Gastrocnemius medialis (tissue), 4 donors: ENCODE results near the gene KIFC3. TPM values are rescaled to one million over a fixed set of nuclear protein-coding genes. Genes with fewer than 3 reads are reported as not detected.

Experiments
- ATAC-seq, 2 donors: fragments of 150-250 bp; one replicate each; pipeline ENCODE4 v1.9.1; 2016
- DNase-seq, 2 donors: peaks; one replicate each; pipeline ENCODE4 v3.0.0-alpha.2; 2019
- H3K27ac ChIP-seq, 4 donors: fragments of 200-600 bp; sonication (generic); 1 replicate in 1 of 4; 2 replicates in 3 of 4; pipeline ENCODE4 v1.5.1; 2016 to 2018; ENCODE audit warnings: mild to moderate bottlenecking in 2 of 4, moderate library complexity in 1 of 4
- H3K27me3 ChIP-seq, 3 donors: fragments of 200-600 bp; sonication (generic) in 2 of 3; 1 replicate in 1 of 3; 2 replicates in 2 of 3; pipeline versions ENCODE4 v1.5.1 to v1.6.0; 2016 to 2019; ENCODE audit warnings: mild to moderate bottlenecking in 1 of 3, moderate library complexity in 1 of 3
- H3K36me3 ChIP-seq, 2 donors: fragments of 200-600 bp; sonication (generic) in 1 of 2; one replicate each; pipeline ENCODE4 v1.5.1; 2017 to 2018
- H3K4me1 ChIP-seq, 2 donors: fragments of 200-600 bp; sonication (generic) in 1 of 2; one replicate each; pipeline ENCODE4 v1.5.1; 2016 to 2017; ENCODE audit warnings: mild to moderate bottlenecking in 2 of 2
- H3K4me3 ChIP-seq, 4 donors: fragments of 200-600 bp; sonication (generic) in 3 of 4; 1 replicate in 1 of 4; 2 replicates in 3 of 4; pipeline ENCODE4 v1.5.1; 2016 to 2019; ENCODE audit warnings: mild to moderate bottlenecking in 2 of 4
- H3K9me3 ChIP-seq, 3 donors: fragments of 200-600 bp; sonication (generic) in 2 of 3; 1 replicate in 1 of 3; 2 replicates in 2 of 3; pipeline ENCODE4 v1.5.1; 2016 to 2019
- POLR2A ChIP-seq, 2 donors: fragments of 450-650 bp; IDR thresholded peaks; one replicate each; pipeline ENCODE4 v1.6.1; 2017; ENCODE audit warnings: antibody characterized with exemption in 2 of 2, mild to moderate bottlenecking in 2 of 2, moderate library complexity in 2 of 2
- in situ Hi-C, 4 donors: fragments of 200-750 bp; cut with MboI; loops; one replicate each; pipeline versions ENCODE4 v1.15.0 to v1.8.0; 2017; ENCODE audit warnings: low sequenced_read_pairs in 4 of 4
- intact Hi-C: fragments of 100-400 bp; cut with DNase I; formaldehyde crosslinking; loops from one replicate; pipeline ENCODE4 v1.15.1; 2023; ENCODE audit warnings: low total_unique reads
- total RNA-seq, 4 donors: library from RNA; depleted of rRNA; stranded (reverse); fragments of >200 nt; gene quantifications; one replicate each; pipeline versions ENCODE4 v1.1.0 to v1.2.3, GENCODE V29; 2016
- TF ChIP-seq, protein P1 (sequence below), 5 experiments: fragments of 450-650 bp in 3 of 5; fragments of 200-600 bp in 2 of 5; sonication (generic) in 2 of 5; IDR thresholded peaks in 4 of 5; conservative IDR thresholded peaks in 1 of 5; 1 replicate in 4 of 5; 2 replicates in 1 of 5; pipeline ENCODE4 v1.5.1; 2016 to 2019; ENCODE audit warnings: antibody characterized with exemption in 5 of 5, mild to moderate bottlenecking in 3 of 5, moderate library complexity in 3 of 5

The KIFC3 gene
- total RNA-seq, 4 donors from 2014 or later = 2.1 to 12.0 (median 3.2) TPM

DNA sequence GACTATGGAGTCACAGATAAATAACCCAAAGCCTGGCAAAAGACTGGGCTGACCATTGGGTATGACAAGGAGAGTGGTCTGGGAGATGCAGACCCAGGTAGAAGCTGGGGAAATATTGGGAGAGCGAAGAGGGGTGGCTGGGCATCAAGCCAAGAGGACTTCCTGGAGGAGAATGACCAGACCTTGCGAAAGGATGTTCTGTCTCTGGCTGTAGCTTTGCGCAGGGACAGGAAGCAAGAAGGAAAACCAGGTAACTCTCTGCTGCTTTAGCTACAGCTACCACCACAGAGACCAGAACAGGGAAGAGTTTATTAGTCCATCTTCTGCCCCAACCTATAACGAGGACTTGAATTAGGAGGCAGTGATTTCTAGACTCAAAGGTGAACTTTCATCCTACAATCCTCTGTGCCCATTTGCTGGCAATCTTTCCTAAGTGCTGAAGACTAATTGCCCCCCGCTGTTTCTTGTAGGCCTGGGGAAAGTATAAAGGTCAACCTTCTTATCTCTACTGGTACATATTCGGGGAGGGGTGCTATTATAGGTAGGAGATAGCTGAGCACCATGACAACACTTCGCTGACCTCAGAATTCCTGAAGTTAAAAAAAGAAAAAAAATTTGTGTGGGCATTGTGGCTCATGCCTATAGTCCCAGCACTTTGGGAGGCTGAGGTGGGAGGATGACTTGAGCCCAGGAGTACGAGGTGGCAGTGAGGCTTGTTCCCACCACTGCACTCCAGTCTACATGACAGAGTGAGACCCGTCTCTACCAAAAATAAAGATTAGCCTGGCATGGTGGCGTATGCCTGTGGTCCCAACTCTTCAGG lies 19.1 kb upstream of the KIFC3 start:
- intact Hi-C loops (no loop called here), in situ Hi-C loops (no loop called here)
- H3K36me3 ChIP-seq = no peaks in the 10 kb centered on the region
- ATAC-seq (no peak), DNase-seq (no peak)
- H3K27ac ChIP-seq = no peak overlapping the region
- H3K27me3 ChIP-seq = no peaks in the 10 kb centered on the region
- H3K9me3 ChIP-seq = no peaks in the 10 kb centered on the region
- no peak for TF ChIP-seq POLR2A (IDR thresholded peaks at IDR 0.05)
- TF ChIP-seq, protein P1, sequence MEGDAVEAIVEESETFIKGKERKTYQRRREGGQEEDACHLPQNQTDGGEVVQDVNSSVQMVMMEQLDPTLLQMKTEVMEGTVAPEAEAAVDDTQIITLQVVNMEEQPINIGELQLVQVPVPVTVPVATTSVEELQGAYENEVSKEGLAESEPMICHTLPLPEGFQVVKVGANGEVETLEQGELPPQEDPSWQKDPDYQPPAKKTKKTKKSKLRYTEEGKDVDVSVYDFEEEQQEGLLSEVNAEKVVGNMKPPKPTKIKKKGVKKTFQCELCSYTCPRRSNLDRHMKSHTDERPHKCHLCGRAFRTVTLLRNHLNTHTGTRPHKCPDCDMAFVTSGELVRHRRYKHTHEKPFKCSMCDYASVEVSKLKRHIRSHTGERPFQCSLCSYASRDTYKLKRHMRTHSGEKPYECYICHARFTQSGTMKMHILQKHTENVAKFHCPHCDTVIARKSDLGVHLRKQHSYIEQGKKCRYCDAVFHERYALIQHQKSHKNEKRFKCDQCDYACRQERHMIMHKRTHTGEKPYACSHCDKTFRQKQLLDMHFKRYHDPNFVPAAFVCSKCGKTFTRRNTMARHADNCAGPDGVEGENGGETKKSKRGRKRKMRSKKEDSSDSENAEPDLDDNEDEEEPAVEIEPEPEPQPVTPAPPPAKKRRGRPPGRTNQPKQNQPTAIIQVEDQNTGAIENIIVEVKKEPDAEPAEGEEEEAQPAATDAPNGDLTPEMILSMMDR (IDR thresholded peaks at IDR 0.05 in 4 of 5, conservative IDR thresholded peaks at IDR 0.05 in 1 of 5) = no peak
- H3K4me3 ChIP-seq = no peak overlapping the region
- H3K4me1 ChIP-seq = peaks cover 8 to 9% of the 10 kb centered on the region in 2 donors

DNA sequence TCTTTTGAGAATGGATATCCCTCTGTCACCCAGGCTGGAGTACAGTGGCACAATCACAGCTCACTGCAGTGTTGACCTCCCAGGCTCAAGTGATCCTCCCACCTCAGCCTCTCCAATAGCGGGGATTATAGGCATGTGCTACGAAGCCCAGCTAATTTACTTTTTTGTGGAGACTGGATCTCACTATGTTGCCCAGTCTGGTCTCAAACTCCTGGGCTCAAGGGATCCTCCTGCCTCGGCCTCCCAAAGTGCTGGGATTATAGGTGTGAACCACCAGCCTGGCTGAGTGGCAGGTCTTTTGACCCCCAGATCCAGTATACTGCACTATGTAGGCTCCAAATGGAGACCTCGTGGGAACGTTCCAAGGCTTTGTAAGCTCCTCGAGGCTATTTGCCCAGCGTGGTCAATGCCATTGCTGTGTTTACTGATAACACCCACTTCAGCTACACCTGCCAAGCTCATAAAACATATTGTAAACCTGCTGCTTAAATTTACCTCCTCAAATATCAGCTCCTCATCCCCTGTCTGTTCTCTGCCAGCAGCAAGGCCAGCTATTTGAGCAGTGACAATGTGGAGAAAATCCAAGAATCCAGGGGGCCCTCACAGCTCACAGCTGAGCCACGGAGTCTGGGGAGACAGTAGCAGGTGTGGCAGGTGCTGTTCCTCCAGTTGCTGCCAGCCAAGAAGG lies 16.2 kb upstream of the KIFC3 start:
- Histone ChIP-seq H3K27me3 (no peaks in the 10 kb centered on the region), H3K9me3 (no peaks in the 10 kb centered on the region), H3K4me1 (peaks cover 15 to 17% of the 10 kb centered on the region in 2 donors), H3K4me3 (no peak overlapping the region), H3K27ac (no peak overlapping the region), H3K36me3 (no peaks in the 10 kb centered on the region)
- in situ Hi-C loops = no loop called here
- intact Hi-C loops = loop anchor here (5.0 kb wide), 1 partner anchor 81 kb away; the partner anchor contains the start of gene KATNB1
- ATAC-seq (no peak), DNase-seq (no peak)
- TF ChIP-seq, protein P1 (IDR thresholded peaks at IDR 0.05 in 4 of 5, conservative IDR thresholded peaks at IDR 0.05 in 1 of 5) = no peak
- no peak for TF ChIP-seq POLR2A (IDR thresholded peaks at IDR 0.05)

DNA sequence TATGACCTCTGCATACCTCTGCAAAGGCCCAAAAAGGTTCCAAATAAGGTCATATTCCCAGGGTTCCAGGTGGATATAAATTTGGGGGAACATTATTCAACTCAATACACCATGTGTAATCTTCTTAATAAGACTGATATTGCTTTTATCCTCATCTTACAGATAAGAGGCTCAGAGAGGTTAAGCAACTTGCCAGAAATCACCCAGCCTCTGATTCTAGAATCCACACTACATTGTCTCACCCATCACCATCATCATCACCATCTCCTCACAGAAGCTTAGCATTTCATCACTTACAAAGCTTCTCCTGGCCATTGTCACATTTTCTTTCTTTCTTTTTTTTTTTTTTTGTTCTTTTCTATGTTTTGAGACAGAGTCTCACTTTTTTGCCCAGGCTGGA lies 15.4 kb upstream of the KIFC3 start:
- Histone ChIP-seq H3K4me1 (peaks cover 15 to 17% of the 10 kb centered on the region in 2 donors), H3K27me3 (no peaks in the 10 kb centered on the region), H3K36me3 (no peaks in the 10 kb centered on the region), H3K27ac (peak overlapping the region in 2 of 4 donors; percentile 86 to 87), H3K4me3 (no peak overlapping the region), H3K9me3 (no peaks in the 10 kb centered on the region)
- no peak for ATAC-seq
- intact Hi-C loops = loop anchor here (5.0 kb wide), 1 partner anchor 80 kb away; the partner anchor contains the start of gene KATNB1
- in situ Hi-C loops = no loop called here
- no peak for DNase-seq
- TF ChIP-seq, protein P1 (IDR thresholded peaks at IDR 0.05 in 4 of 5, conservative IDR thresholded peaks at IDR 0.05 in 1 of 5) = no peak
- no peak for TF ChIP-seq POLR2A (IDR thresholded peaks at IDR 0.05)

DNA sequence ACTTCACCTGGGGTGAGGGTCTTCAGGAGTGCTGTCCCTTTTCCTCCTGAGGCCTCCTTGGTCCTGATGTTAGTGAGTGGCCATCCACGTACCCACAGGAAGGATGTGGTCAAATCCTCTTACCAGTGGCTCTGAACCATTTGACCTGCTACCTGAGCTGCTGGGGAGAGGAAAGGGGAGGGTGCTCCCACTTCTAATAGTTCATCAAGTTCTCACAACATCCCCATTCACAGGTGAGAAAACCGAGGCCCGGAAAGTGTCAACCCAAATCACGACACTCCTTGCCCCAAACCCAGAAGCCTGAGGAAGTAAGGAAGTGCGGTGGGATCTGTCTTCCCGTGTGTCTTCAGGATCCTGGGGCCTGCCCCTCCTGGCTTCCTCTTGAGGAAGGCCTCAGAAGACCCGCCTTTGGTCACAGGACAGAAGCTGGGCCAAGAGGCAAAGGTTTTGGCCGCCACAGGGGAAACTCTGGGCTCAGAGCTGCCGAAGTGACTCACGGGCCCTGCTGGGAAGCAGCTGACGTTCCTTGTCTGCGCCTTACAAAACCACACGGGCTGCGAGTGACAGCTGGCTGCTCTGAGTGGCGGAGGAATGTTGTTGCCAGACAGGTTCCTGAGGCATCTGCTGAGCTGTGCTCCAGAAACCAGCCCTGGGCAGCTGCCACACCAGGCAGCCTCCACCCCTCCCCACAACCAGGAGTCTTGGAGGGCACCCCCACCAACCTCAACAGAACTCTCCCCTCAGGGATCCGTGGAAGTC lies 13.9 kb upstream of the KIFC3 start:
- peak; percentile 97 to 98 for DNase-seq
- peak in 1 of 2 donors; percentile 19 for TF ChIP-seq POLR2A (IDR thresholded peaks at IDR 0.05)
- TF ChIP-seq, protein P1 (IDR thresholded peaks at IDR 0.05 in 4 of 5, conservative IDR thresholded peaks at IDR 0.05 in 1 of 5) = no peak
- Histone ChIP-seq H3K4me1 (peaks cover 15 to 17% of the 10 kb centered on the region in 2 donors), H3K27ac (peak overlapping the region; percentile 80 to 87 (median 85)), H3K9me3 (no peaks in the 10 kb centered on the region), H3K27me3 (no peaks in the 10 kb centered on the region), H3K36me3 (no peaks in the 10 kb centered on the region), H3K4me3 (no peak overlapping the region)
- in situ Hi-C loops (no loop called here), intact Hi-C loops (loop anchor here (1.0 to 5.0 kb wide), 2 partner anchors 29 to 79 kb away; partner anchors contain the start of gene KATNB1)
- peak; percentile 98 for ATAC-seq
